GM18520 (cell line): ENCODE results near the gene STAM.
A peak's percentile ranks its signal among the peaks of the same experiment; 100 is the strongest.
"Not testable (repeated sequence)": the region's sequence is repeated elsewhere in the genome, so short reads cannot be mapped to it uniquely, and the experiment has no call there.

ENCODE experiments used
- ATAC-seq: cut with Tn5 transposase; IDR thresholded peaks from one replicate; pipeline ENCODE4 v1.9.1; 2021; ENCODE audit not compliant: unreplicated experiment

The STAM gene

GRCh38 chr10:17722317-17723014 lies 78.5 kb downstream of the STAM start:
- not testable (repeated sequence) for ATAC-seq

GRCh38 chr10:17725703-17726102 lies 81.8 kb downstream of the STAM start:
- ATAC-seq, result no peak

DNA sequence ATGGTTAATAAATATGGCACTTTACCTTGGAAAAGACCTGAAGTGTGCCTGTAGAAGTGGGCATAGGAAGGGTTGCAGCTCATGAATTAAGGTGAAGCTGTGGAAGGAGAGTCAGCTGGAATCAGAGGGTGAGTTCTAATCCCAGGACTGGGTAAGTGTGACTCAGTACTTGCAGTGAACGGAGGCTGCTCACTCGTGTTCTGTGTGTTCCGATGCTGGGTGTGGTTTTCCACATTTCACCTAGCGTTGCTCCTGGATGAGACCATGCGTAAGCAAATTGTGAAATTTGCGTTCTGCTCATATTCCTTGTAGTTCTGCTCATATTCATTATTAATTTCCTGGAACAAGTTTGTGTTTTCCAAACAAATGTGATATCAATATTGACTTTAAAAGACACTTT lies 85.7 kb downstream of the STAM start:
- ATAC-seq, result no peak

- ATAC-seq, result no peak
These were observed 86.7 kb downstream of the STAM start for GRCh38 chr10:17730667-17731066.

DNA sequence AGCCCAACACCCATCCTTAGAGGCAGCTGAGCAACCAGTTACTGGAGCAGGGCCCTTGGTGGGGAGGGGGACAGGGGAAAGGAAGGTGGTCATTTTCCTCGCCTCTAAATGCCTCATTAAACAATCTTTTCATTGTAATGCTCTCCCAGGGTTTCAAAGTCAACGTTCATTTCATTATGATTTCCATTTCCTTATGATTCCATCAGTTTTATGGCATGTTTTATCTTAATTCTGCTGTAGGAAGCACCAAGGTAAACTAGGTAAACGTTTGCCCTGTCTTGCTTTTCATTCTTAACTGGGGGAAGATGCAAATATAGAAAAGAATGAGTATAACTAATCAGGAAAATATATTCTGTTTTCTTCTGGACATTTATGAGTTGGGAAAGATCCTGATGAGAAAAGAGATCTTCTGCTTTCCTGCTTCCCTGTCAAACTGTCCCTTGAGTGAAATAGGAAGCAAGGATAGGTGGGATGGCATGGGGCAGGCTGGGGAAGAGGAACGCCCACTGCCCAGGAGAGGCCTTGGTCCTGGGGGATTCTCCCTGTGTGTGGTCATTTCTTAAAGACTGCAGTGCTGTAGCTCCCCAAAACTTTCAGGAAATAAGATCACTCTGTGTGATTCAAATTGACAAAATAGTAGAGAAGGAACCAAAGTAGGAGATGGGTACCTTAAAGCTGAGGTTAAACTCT lies 87.5 kb downstream of the STAM start:
- ATAC-seq, result no peak

- ATAC-seq, result no peak
These were observed 89.7 kb downstream of the STAM start for GRCh38 chr10:17733620-17734019.

DNA sequence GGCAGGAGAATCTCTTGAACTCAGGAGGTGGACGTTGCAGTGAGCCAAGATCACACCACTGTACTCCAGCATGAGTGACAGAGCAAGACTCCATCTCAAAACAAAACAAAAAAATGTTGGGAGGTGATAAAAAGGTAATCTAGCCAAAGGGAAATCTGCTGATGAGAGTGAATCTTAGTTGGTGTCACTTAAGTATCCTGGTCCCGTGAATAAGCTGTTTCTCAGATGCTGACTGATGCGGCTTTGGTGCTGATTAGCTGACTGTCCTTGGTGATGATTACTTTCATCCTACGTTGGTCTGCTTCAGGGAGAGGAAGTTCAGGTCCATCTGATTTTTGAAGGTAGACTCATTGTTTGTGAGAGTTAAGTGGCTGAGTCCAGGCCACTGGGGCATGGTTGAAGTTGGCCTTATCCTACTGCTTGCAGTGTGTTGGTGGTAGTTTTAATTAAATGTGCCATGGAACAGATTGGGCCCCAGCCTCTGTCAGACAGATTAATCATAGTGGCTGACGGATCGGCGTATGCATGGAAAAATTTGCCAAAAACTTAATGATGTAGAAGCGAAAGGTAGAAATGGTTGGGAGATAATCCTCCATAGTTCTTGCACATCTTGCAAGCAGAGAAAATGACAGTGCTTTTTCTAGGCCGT lies 90.6 kb downstream of the STAM start:
- no peak for ATAC-seq

DNA sequence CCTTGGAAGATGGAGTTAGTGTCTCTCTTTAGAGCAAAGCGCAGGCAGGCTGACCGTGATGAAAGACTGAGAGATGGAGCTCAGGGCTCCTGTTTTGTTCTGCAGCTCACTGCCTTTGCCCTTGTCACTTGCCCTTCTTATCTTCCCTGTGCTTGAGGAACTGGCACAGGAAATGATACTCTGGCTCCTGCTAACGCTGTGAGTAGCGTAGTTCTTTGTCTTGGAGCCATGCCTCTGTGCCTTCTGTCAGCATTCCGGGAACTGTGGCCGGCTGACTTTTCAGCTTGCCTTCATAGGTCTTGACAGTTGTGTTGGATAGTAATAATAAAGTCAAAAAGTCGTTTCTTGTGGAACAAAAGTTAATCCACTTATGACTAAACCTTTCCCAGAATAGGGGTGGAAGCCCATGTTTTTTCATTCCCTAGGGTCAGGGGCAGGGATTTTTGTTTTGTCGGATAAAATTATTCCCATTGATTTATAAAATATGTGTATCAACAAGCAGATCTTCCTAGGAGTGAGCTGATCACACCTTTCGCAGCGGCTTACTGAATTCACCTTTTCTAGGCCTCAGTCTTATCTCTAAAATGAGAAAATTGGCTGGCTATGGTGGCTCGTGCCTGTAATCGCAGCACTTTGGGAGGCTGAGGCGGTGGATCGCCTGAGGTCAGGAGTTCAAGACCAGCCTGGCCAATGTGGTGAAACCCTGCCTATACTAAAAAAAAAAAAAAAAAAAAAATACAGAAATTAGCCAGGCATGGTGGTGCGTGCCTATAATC lies 91.4 kb downstream of the STAM start:
- ATAC-seq, result no peak

DNA sequence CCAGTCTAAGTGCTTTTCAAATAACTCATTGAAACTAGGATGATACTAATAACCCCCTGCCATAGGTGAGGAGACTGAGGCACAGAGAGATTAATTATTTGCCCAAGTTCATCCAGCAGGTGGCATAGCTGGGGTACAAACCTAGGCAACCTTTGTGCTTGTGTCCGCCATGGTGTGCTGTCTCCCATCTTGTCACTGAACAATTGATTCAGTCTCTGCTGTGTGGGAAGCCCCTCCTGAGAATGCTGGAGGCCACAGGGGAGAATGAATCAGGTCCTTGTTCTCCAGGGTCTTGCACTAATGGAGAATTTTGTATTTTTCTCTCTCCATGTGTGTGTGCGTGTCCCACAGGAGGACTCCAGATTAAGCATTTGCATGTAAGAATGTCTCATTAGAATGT lies 92.3 kb downstream of the STAM start:
- ATAC-seq, result no peak

DNA sequence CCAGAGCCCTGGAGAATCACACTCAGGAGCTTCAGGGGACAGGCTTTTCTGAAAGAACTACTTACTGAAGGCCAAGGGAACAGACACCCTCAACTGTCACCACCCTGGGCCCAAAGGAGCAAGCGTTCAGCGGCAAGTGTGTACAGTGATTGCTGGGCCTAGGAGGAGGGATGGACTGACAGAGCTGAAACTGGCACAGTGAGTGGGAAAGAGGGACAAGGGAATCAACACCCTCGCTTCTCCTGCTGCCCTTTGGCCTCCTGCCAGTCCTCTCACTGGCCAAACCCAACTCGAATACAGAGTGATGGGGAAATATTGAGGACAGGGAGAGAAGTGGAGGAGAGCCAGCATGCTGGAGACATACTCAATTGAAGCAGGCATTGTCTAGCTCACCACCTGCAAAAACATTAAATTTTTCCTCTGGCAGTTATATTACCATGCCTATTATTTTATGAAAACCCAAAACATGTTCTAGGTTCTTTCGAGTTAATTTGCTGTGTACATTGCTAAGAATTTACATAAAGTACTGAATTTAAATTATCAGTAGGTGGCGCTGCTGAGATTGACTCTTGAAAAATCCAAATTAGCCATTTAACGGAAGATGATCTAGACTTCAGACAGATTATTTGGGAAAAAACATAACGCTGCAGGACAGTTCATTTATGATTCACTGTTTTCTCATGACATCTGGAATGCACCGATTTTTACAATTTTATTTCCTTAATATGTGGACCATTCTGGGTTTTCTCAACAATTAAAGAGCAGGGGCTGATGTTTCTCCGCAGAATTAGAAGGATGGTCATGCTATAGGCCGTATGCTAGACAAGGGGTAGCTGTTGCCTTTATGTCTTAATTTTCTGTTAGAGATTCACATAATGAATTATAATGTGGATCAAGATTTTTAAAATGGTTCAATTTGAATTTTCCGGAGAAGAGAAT lies 93.3 kb downstream of the STAM start:
- no peak for ATAC-seq

GRCh38 chr10:17740668-17741067 lies 96.7 kb downstream of the STAM start:
- ATAC-seq, result no peak

DNA sequence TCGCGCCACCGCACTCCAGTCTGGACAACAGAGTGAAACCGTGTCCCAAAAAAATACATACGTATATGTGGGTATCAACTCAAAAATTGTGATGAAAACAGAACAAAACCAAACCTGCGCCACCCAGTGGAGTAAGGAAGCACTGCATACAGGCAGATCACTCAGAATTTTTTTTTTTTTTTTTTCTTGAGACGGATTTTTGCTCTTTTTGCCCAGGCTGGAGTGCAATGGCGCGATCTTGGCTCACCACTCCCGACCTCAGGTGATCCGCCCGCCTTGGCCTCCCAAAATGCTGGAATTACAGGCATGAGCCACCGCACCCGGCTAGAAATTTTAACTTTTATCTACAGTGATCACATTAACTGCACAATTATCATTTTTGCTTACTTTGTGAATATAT lies 99.0 kb downstream of the STAM start:
- ATAC-seq, result no peak

DNA sequence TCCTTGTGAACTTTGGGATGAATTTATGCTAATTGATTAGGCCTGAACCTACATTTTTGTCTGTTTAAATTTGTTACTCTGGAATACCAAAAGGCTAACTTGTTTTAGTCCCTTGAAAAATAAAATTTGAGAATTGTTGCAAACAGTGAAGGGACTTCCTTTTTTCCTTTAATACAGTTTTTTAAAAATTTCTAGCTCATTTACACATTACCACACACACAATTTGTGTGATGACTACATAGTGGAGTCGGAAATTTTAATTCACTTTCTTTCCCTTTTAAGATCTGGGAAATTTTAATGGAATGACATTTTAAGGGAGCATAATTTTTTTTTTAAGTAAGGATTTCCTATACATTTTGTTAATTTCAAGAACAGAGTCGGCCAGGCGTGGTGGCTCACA lies 99.5 kb downstream of the STAM start:
- ATAC-seq, result no peak

- no peak for ATAC-seq
These were observed 100.5 kb downstream of the STAM start for GRCh38 chr10:17744341-17744861.

DNA sequence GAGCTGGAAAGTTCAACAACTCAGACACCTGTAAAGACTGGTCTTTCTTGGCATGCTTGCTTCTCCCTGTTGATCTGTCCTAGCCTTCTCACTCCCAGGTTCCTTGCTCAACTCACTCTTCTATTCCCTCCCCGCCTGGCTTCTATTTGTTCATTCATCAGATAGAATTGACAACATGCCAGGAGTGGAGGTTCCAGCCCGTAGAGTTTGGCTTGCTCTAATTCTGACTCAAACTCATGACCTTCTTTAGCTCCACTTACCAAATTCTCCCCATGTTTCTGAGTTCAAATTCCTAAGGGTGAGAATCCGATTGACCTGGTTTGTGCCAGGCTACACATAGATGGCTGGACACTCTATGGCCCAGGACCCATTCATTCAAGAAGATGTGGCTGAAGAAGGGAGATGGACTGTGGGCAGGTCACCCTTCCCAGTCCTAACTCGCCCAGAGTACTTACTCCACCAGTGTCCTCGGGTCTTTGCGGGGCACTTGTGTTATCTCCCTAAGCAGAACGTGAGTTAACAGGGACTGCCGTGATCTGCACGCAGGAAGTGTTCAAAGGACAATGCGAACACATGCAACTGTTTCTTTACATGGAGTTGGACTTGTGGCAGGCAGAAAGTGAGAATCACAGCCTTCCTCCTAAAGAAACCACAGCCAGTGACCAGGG lies 104.1 kb downstream of the STAM start:
- ATAC-seq, result no peak

GRCh38 chr10:17749890-17750289 lies 105.9 kb downstream of the STAM start:
- ATAC-seq, result no peak

DNA sequence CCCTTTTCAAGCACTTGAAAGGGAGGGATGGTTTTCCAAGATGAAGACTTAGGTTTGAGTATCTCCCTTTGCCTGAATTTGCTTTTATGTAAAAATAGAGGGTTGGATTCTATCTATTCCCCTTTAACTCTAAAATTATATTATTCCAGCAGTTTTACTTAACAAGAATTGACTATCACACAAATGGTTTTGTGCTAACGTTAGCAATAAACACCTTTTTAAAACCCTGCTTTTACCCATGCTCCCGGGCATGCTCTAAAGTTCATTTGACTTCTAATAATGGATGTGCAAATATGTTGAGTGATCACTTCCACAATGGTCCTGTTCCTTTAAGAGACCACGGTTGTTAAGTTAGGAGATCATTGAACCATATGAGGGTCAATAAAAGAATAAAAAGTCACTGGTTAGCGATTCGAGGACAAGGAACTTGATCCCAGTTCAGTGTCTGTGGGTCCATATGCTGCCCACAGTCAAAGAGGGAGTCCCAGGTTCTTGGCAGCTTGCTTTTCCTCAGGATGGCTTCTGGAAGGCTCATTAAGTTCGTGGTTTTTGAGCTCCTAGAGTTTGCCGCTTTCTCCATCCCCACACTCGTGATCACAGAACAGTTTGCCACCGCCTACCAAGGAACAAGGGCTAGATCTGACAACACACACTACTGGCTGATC lies 108.0 kb downstream of the STAM start, which contains the start of gene TMEM236:
Gene TMEM236 (plus strand): TSS at position 421 of the 665 bp plus-strand sequence. CDS start 95 bp downstream, at position 516.
- no peak for ATAC-seq

DNA sequence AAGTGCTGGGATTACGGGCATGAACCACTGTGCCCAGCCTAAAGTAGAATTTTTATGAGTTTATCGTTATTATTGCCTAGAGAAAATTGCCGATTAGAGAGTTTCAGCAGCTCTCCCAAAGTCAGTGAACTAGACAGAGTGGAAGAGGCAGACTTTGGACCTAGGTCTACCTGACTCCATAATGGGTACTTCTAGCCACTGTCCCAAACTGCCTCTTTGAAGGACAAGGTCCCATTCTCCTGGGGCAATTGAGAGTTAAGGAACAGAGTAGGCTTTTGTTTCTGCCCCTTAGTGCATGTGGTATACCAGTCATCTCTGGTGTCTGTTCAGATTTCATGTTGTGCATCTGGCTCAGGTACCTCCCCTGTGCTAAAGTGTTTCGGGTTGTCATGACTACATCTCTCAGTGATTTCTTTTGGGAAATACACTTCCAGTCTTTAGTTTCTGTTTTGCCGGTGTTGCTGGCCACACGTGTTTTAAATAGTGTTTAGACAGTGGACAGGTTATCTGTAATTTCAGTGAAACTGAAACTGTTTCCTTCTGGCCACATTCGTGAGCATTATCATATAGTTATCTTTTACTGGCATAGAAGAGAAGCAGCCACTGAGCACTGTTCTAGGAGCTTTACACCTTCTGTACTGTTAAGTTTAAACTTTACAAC lies 112.7 kb downstream of the STAM start:
- ATAC-seq, result peak; percentile 90
